HCT116 (cell line): ENCODE measurements around the gene KIAA0930.

ENCODE experiments used
- ATF3 ChIP-seq: IDR thresholded peaks from 2 replicates; pipeline ENCODE4 v1.6.1; 2012
- CBX3 ChIP-seq: IDR thresholded peaks from 2 replicates; pipeline ENCODE4 v1.6.1; 2012; ENCODE audit warnings: low read depth
- CTCF ChIP-seq, 3 experiments: fragments of 200-600 bp in 1 of 3; sonication (generic) in 1 of 3; IDR thresholded peaks in 2 of 3; conservative IDR thresholded peaks in 1 of 3; 2 replicates each; pipeline ENCODE4 v1.5.1; 2012 to 2017; ENCODE audit warnings: low read depth in 2 of 3, low read length in 2 of 3, antibody characterized with exemption in 1 of 3, borderline replicate concordance in 1 of 3, control low read depth in 1 of 3, mild to moderate bottlenecking in 1 of 3, mixed read lengths in 1 of 3, mixed run types in 1 of 3, moderate library complexity in 1 of 3; ENCODE audit not compliant: insufficient read depth in 1 of 3
- EZH2phosphoT487 ChIP-seq: fragments of 200-600 bp; IDR thresholded peaks from 2 replicates; pipeline ENCODE4 v1.6.1; 2018; ENCODE audit warnings: antibody characterized with exemption, borderline replicate concordance
- JUND ChIP-seq: IDR thresholded peaks from 2 replicates; pipeline ENCODE4 v1.6.1; 2012
- MAX ChIP-seq: IDR thresholded peaks from 2 replicates; pipeline ENCODE4 v1.6.1; 2012
- POLR2A ChIP-seq: IDR thresholded peaks from 2 replicates; pipeline ENCODE4 v1.7.0; 2011; ENCODE audit warnings: borderline replicate concordance; ENCODE audit not compliant: insufficient read depth, insufficient read length; ENCODE audit errors: extremely low read depth
- POLR2AphosphoS5 ChIP-seq: IDR thresholded peaks from 2 replicates; pipeline ENCODE4 v1.6.1; 2011; ENCODE audit warnings: mild to moderate bottlenecking, low read depth, low read length, moderate library complexity
- RAD21 ChIP-seq: IDR thresholded peaks from 2 replicates; pipeline ENCODE4 v1.6.1; 2012; ENCODE audit warnings: low read depth, mild to moderate bottlenecking
- YY1 ChIP-seq: IDR thresholded peaks from 2 replicates; pipeline ENCODE4 v1.6.1; 2011; ENCODE audit warnings: low read length, low read depth, moderate library complexity, mild to moderate bottlenecking; ENCODE audit not compliant: insufficient replicate concordance; ENCODE audit errors: extremely low read depth
- ZBTB33 ChIP-seq: IDR thresholded peaks from 2 replicates; pipeline ENCODE4 v1.6.1; 2011; ENCODE audit warnings: mild to moderate bottlenecking, low read length, moderate library complexity; ENCODE audit not compliant: insufficient replicate concordance; ENCODE audit errors: extremely low read depth

- TF ChIP-seq POLR2A (no peak), ATF3 (no peak), POLR2AphosphoS5 (no peak), JUND (no peak), CTCF (IDR thresholded peaks at IDR 0.05 in 2 of 3, conservative IDR thresholded peaks at IDR 0.05 in 1 of 3; ENCODE audit: borderline replicate concordance in 1 of 3, insufficient read depth in 1 of 3, low read depth in 2 of 3, low read length in 2 of 3) (no peak), CBX3 (no peak), YY1 (no peak), ZBTB33 (no peak), MAX (no peak), EZH2phosphoT487 (no peak), RAD21 (no peak)
Observed at GRCh38 chr22:45169591-45170466, 70.9 kb downstream of the KIAA0930 start.
